ENCODE results near the gene CAPN11. TPM values are rescaled to one million over a fixed set of nuclear protein-coding genes. Genes with fewer than 3 reads are reported as not detected.
"Not testable (repeated sequence)": the region's sequence is repeated elsewhere in the genome, so short reads cannot be mapped to it uniquely, and the experiment has no call there.

CAPN11 gene
- polyA plus RNA-seq, 6 donors from 2014 or later = not detected

- DNase-seq (no peak), ATAC-seq (ENCODE audit: low read depth in 2 of 2) (no peak)
- peaks cover 8 to 23% (median 14%) of the 10 kb centered on the region in 3 donors for H3K4me1 Mint-ChIP-seq
- peak overlapping the region in 1 of 6 donors; percentile 32 for H3K27ac Mint-ChIP-seq
- peaks cover 0 to 32% of the 10 kb centered on the region in 2 donors for H3K36me3 Mint-ChIP-seq
- H3K27me3 Mint-ChIP-seq = no peaks in the 10 kb centered on the region
- peak overlapping the region in 1 of 8 donors; percentile 26 for H3K4me3 Mint-ChIP-seq
- H3K9me3 Mint-ChIP-seq = no peaks in the 10 kb centered on the region
These were observed 23.4 kb upstream of the CAPN11 start for GRCh38 chr6:44135173-44135758.

DNA sequence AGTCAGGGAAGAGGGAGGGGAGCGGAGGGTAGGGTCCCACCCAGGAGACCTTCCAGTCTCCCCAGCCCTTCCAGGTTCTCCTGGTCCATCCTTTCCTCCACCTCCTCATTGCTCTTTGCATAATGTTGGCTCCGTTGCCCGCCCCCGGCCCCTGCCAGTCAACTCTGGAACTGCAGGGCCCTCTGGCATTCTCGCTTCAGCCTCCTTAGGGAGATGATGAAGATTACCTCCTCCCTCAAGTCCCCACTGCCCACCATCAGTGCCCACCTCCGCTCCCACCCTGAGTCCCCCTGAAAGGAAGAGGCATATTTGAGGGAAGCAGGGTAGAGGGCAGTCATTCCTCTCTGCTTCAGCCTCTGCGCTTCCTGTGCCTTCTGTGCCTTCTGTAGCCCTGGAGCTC, 22.7 kb upstream of the CAPN11 start:
- ATAC-seq (ENCODE audit: low read depth in 2 of 2) = no peak
- DNase-seq = no peak
- Mint-ChIP-seq H3K4me3 (no peak overlapping the region), H3K9me3 (no peaks in the 10 kb centered on the region), H3K27me3 (no peaks in the 10 kb centered on the region), H3K36me3 (peaks cover 0 to 38% of the 10 kb centered on the region in 2 donors), H3K27ac (peak overlapping the region in 1 of 6 donors; percentile 10), H3K4me1 (peaks cover 8 to 23% (median 14%) of the 10 kb centered on the region in 3 donors)

DNA sequence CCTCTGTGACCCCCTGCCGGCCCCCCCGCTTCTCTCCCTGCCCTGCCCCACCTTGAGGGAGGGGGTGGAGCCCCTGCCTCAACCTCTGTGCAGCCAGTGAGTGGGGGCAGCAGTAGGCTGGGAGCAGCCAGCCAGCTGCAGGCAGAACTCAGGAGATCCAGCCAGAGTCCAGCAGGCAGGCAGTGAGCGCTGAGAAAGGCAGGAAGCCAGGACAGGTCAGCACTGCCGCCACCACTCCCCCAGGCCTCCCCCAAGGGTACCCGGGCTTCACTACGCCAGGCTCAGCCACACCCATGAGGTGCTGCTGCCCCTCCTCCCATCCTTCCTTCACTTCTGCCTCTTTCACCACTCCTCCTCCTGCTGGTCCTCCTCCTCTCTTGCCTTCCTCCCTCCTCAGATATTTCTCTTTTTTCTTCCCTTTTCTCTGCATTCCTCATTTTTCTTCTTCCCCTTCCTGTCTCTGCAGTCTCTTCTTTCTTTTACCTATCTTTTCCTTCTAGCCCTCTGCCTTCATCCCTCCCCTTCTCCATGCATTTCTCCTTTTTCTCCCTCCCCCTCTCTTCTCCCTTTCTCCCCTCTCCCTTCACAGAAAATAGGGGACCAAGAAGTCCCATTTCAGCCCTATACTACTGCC, 19.8 kb upstream of the CAPN11 start:
- no peak for DNase-seq
- peaks cover 0 to 40% of the 10 kb centered on the region in 2 donors for H3K36me3 Mint-ChIP-seq
- no peaks in the 10 kb centered on the region for H3K27me3 Mint-ChIP-seq
- H3K4me1 Mint-ChIP-seq = peaks cover 0 to 6% (median 3%) of the 10 kb centered on the region in 3 donors
- H3K4me3 Mint-ChIP-seq = no peak overlapping the region
- no peaks in the 10 kb centered on the region for H3K9me3 Mint-ChIP-seq
- no peak overlapping the region for H3K27ac Mint-ChIP-seq
- no peak for ATAC-seq (ENCODE audit: low read depth in 2 of 2)

DNA sequence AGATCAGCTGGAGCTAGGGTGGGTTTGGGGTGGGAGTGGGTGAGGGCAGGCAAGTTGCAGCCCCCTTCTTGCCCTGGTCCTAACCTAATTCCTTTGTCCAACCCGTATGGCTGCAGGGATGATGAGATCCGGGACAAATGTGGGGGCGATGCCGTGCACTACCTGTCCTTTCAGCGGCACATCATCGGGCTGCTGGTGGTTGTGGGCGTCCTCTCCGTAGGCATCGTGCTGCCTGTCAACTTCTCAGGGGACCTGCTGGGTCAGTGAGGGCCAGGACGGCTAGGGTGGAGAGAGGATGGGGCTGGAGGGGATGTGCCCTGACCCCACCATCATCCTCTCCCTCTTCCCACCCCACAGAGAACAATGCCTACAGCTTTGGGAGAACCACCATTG, 19.3 kb upstream of the CAPN11 start:
- H3K27me3 Mint-ChIP-seq = no peaks in the 10 kb centered on the region

GRCh38 chr6:44142835-44143234, 15.8 kb upstream of the CAPN11 start:
- no peak for DNase-seq
- H3K36me3 Mint-ChIP-seq = peaks cover 0 to 26% of the 10 kb centered on the region in 2 donors
- no peak overlapping the region for H3K4me3 Mint-ChIP-seq
- H3K27me3 Mint-ChIP-seq = no peaks in the 10 kb centered on the region
- H3K27ac Mint-ChIP-seq = no peak overlapping the region
- no peak for ATAC-seq (ENCODE audit: low read depth in 2 of 2)
- H3K9me3 Mint-ChIP-seq = no peaks in the 10 kb centered on the region
- peaks cover 0 to 4% (median 0%) of the 10 kb centered on the region in 3 donors for H3K4me1 Mint-ChIP-seq

More for the DNA sequence above, 19.3 kb upstream of the CAPN11 start:
- DNase-seq (no peak), ATAC-seq (ENCODE audit: low read depth in 2 of 2) (no peak)
- Mint-ChIP-seq H3K4me3 (no peak overlapping the region), H3K27ac (no peak overlapping the region), H3K36me3 (peaks cover 0 to 40% of the 10 kb centered on the region in 2 donors), H3K9me3 (no peaks in the 10 kb centered on the region), H3K4me1 (peaks cover 0 to 4% (median 0%) of the 10 kb centered on the region in 3 donors)

DNA sequence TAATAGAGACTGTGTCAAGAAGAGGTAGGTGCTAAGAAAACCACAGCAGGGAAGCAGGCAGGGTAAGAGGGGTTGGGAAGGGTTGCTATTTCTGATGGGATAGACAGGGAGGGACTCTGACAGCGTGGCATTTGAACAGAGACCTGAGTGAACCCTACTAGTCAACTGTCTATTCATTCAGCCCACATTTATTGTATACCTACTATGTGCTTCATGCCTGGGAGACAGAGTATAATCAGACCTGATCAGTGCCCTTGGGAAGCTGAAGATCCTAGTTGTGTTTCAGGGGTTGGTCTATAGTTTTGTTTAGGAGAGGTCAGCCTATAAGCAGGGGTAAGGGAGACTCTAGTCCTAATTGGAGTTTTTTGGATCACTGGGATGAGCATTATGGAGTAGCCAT, 14.9 kb upstream of the CAPN11 start:
- no peaks in the 10 kb centered on the region for H3K27me3 Mint-ChIP-seq
- H3K4me1 Mint-ChIP-seq = peaks cover 0 to 4% (median under 1%) of the 10 kb centered on the region in 3 donors
- peak overlapping the region in 2 of 6 donors; percentile 31 to 63 for H3K27ac Mint-ChIP-seq
- no peak overlapping the region for H3K4me3 Mint-ChIP-seq
- DNase-seq = no peak
- H3K9me3 Mint-ChIP-seq = no peaks in the 10 kb centered on the region
- peaks cover 0 to 28% of the 10 kb centered on the region in 2 donors for H3K36me3 Mint-ChIP-seq
- ATAC-seq (ENCODE audit: low read depth in 2 of 2) = no peak

DNA sequence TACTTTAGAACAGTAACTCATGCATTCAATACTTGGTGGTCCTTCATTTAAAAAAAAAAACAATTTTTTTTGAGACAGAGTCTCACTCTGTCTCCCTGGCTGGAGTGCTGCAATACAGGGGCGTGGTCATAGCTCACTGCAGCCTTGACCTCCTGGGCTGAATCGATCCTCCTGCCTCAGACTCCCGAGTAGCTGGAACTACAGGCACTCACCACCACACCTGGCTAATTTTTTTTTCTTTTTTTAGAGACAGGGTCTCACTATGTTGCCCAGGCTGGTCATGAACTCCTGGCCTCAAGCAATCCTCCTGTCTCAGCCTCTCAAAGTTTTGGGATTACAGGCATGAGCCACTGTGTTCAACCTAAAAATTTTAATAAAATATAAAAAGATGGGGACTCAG, 14.1 kb upstream of the CAPN11 start:
- not testable (repeated sequence) for ATAC-seq (ENCODE audit: low read depth in 2 of 2); H3K27me3 Mint-ChIP-seq; DNase-seq; H3K4me3 Mint-ChIP-seq; H3K4me1 Mint-ChIP-seq; H3K27ac Mint-ChIP-seq; H3K9me3 Mint-ChIP-seq
- peaks cover 5 to 25% of the 10 kb centered on the region in 2 donors for H3K36me3 Mint-ChIP-seq

DNA sequence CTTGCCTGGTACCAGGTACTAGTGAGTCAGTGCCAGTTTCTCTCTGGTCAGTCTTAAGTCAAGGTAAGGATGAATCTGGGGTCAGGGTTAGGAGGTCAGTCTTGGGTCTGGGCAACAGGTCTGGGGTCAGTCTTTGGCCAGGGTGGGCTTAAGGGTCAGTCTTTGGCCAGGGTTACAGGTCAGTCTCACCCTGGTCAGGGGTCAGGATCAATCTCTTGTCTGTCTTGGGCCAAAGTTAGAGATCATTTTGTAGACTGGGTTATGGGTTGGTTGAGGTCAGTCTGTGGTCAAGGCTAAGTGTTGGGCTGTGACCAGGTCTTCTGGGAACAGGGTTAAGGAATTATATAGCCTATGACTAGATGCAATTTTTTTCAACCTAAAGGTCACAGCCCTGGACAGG, 12.8 kb upstream of the CAPN11 start:
- Mint-ChIP-seq H3K36me3 (peaks cover 7 to 20% of the 10 kb centered on the region in 2 donors), H3K27me3 (no peaks in the 10 kb centered on the region), H3K27ac (no peak overlapping the region), H3K4me1 (peaks cover 5% of the 10 kb centered on the region in 3 donors), H3K9me3 (no peaks in the 10 kb centered on the region), H3K4me3 (no peak overlapping the region)
- DNase-seq (no peak), ATAC-seq (ENCODE audit: low read depth in 2 of 2) (no peak)

GRCh38 chr6:44146685-44147084, 11.9 kb upstream of the CAPN11 start:
- Mint-ChIP-seq H3K4me3 (no peak overlapping the region), H3K36me3 (peaks cover 8 to 18% of the 10 kb centered on the region in 2 donors), H3K4me1 (peaks cover 9 to 11% (median 10%) of the 10 kb centered on the region in 3 donors), H3K9me3 (no peaks in the 10 kb centered on the region), H3K27me3 (no peaks in the 10 kb centered on the region), H3K27ac (peak overlapping the region in 1 of 6 donors; percentile 44)
- DNase-seq (no peak), ATAC-seq (ENCODE audit: low read depth in 2 of 2) (no peak)

DNA sequence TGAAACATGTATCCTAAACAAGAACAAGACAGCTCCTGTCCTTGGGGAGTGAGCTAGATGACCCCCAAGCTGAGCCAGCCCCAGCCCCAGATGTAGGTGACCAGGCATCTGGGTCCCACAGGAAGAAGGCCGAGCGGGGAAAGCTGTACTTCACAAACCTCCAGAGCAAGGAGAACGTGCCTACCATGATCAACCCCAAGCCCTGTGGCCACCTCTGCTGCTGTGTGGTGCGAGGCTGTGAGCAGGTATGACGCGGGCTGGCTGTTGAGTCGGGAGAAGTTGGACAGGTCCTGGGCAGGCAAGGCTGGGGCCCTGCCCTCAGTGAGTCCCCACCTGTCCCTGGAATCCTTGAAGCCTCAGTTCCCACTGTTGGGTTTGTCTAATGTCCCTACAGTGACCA, 11.4 kb upstream of the CAPN11 start:
- H3K27ac Mint-ChIP-seq = peak overlapping the region in 2 of 6 donors; percentile 16 to 44
- H3K27me3 Mint-ChIP-seq = no peaks in the 10 kb centered on the region
- no peaks in the 10 kb centered on the region for H3K9me3 Mint-ChIP-seq
- peaks cover 8 to 18% of the 10 kb centered on the region in 2 donors for H3K36me3 Mint-ChIP-seq
- peaks cover 9 to 14% (median 14%) of the 10 kb centered on the region in 3 donors for H3K4me1 Mint-ChIP-seq
- no peak for ATAC-seq (ENCODE audit: low read depth in 2 of 2)
- no peak overlapping the region for H3K4me3 Mint-ChIP-seq
- DNase-seq = no peak

GRCh38 chr6:44148306-44148705, 10.3 kb upstream of the CAPN11 start:
- H3K27me3 Mint-ChIP-seq = no peaks in the 10 kb centered on the region
- ATAC-seq (ENCODE audit: low read depth in 2 of 2) = no peak
- H3K9me3 Mint-ChIP-seq = no peaks in the 10 kb centered on the region
- no peak overlapping the region for H3K27ac Mint-ChIP-seq
- peaks cover 8 to 18% of the 10 kb centered on the region in 2 donors for H3K36me3 Mint-ChIP-seq
- no peak overlapping the region for H3K4me3 Mint-ChIP-seq
- peaks cover 9 to 14% (median 14%) of the 10 kb centered on the region in 3 donors for H3K4me1 Mint-ChIP-seq
- DNase-seq = no peak

- no peak for ATAC-seq (ENCODE audit: low read depth in 2 of 2)
- H3K36me3 Mint-ChIP-seq = peaks cover 8 to 18% of the 10 kb centered on the region in 2 donors
- no peak overlapping the region for H3K27ac Mint-ChIP-seq
- H3K4me1 Mint-ChIP-seq = peaks cover 9 to 14% (median 14%) of the 10 kb centered on the region in 3 donors
- H3K27me3 Mint-ChIP-seq = no peaks in the 10 kb centered on the region
- no peaks in the 10 kb centered on the region for H3K9me3 Mint-ChIP-seq
- no peak for DNase-seq
- no peak overlapping the region for H3K4me3 Mint-ChIP-seq
These were observed 9.1 kb upstream of the CAPN11 start for GRCh38 chr6:44149369-44150012.

DNA sequence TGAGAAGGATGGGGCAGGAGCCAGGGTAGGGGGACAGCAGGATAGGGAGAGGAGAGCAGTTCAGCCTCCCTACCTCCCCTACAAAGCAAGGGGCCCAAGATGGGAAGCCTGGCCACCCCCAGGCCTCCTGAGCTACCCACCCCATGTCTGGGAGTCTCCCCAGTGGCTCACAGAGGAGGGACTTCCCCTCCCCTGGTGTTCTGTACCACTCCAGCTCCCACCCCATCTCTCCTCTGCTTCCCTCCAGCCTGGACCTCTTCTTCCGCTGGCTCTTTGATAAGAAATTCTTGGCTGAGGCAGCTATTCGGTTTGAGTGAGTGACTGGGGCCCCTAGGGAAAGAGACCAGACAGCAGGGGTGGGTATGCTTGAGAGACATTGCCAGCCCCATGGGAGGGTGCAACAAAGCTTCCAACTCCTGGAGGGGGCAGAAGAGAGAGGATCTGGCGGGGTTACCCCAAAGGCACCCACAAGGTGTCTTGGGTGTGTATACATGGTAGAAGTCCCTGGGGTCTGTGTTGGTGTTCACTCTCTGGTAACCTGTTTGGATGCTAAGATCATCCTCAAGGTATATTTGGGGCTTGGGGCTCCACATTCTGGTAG, 8.2 kb upstream of the CAPN11 start:
- ATAC-seq (ENCODE audit: low read depth in 2 of 2) (no peak), DNase-seq (no peak)
- Mint-ChIP-seq H3K9me3 (no peaks in the 10 kb centered on the region), H3K27ac (peak overlapping the region in 2 of 6 donors; percentile 24 to 42), H3K27me3 (no peaks in the 10 kb centered on the region), H3K36me3 (peaks cover 8 to 18% of the 10 kb centered on the region in 2 donors), H3K4me1 (peaks cover 9 to 14% (median 14%) of the 10 kb centered on the region in 3 donors), H3K4me3 (no peak overlapping the region)

Data from naive B cell (primary cell).